GM12874 (cell line): Measurements from ENCODE around the gene ADGRB3.

Experiments used
- TF ChIP-seq, protein P1 (sequence below): IDR thresholded peaks from 2 replicates; pipeline ENCODE4 v1.5.1; 2011; ENCODE audit warnings: low read depth, mild to moderate bottlenecking, control low read depth, low read length, moderate library complexity; ENCODE audit not compliant: insufficient read depth

ADGRB3 gene

DNA sequence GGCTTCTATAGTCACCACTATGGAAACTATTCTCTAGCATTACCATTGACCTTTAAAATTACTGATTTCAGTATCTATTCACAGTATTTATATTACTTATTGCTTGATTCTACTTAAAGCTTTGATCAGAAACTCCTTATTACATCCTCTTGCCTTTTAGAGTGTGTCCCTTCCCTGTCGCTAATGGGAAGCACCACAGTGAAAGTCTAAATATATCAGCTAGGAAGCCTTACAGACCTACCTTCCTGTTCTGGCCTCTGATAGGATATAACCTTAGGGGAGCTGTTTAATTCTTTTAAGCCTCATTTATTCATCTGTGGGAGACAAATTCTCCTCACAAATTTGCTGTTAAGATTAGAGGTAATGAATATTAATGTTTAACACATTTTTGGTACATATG, 122.7 kb downstream of the ADGRB3 start:
- TF ChIP-seq, protein P1, sequence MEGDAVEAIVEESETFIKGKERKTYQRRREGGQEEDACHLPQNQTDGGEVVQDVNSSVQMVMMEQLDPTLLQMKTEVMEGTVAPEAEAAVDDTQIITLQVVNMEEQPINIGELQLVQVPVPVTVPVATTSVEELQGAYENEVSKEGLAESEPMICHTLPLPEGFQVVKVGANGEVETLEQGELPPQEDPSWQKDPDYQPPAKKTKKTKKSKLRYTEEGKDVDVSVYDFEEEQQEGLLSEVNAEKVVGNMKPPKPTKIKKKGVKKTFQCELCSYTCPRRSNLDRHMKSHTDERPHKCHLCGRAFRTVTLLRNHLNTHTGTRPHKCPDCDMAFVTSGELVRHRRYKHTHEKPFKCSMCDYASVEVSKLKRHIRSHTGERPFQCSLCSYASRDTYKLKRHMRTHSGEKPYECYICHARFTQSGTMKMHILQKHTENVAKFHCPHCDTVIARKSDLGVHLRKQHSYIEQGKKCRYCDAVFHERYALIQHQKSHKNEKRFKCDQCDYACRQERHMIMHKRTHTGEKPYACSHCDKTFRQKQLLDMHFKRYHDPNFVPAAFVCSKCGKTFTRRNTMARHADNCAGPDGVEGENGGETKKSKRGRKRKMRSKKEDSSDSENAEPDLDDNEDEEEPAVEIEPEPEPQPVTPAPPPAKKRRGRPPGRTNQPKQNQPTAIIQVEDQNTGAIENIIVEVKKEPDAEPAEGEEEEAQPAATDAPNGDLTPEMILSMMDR: no peak

DNA sequence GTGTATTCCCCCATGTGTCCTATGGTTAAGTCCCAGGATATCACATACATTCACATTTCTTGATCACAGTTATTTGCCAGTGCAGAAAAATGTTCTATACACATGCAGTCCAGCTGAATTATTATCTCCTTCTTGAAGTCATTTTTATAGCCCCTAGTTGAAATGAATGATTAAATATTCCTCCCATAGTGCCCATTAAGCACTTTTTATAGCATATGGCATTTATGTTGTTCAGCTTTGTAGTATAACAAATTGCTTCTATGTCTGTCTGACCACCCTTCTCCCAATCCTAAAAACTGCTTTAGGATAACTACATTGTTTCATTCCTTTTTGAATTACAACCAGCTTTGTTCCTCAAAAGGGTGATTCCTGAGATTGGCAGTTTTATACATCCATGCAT, 123.5 kb downstream of the ADGRB3 start:
- TF ChIP-seq, protein P1: no peak

DNA sequence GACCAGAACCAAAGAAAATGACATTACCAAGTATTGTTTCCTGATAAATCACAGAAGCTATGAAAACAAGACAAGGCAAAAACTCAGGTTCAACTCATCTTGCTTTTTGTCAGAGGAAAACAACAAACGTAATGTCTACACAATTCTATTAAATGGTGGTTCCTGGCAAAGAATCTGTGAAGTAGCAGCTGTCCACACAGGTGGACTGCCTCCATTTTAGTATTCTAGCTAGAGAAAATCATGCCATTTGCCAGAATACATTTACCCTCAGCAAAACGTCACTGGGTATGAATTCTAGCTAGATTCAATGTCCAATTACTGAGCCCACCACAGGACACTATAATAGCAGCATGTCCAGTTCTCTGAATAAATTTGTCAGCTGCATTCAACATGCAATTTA, 125.4 kb downstream of the ADGRB3 start:
- TF ChIP-seq, protein P1: no peak

DNA sequence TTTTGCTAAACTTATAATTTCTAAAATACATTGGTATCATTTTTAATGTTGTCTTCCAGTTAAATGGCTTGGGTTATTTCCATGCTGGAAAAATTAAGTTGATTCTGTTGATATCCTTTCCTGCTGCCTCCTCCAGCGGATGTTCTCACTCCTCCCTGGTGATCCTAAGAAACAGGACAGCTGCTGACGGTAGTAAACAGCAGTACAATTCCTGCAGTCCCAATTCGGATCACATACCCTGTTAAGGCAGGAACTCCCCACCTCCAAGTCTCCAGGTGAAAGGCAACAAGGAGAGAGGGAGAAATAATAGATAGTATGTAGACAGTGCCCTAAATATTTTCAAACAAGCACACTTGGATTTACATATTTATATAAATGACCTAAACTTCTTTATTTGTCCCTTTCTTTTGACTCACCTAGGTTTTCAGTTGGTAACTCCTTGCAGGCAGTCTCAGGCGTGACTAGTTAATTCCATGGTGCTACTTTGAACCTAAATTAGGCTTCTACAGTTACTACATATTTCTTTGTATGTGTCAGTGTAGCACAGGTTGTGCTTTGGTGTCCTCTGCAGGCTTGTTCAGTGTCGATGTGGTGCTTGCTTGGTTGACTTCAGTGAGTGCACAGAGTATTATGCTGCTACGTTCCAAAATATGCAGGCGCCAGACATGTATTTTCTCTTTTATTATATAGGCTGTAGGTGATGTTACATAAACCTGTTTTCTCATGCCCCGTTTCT, 126.0 kb downstream of the ADGRB3 start:
- TF ChIP-seq, protein P1: no peak

DNA sequence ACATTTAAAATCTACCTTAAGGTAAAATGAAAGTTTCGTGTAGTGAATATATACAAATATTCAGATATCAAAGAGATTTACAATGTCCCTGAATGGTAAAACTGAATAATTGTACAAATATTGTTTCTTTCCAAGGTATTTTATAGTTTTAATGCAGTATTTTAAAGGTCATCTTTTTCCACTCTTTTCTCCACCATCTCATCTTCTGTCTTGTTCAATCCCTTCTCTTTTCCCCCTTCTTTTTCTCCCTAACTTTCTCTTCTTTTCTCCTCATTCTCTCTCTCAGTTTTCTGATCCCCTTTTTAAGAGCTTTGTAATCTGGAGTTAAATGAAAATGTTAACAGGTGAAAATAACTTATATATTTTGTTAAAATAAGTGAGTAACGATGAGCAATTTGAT, 126.9 kb downstream of the ADGRB3 start:
- TF ChIP-seq, protein P1: no peak

DNA sequence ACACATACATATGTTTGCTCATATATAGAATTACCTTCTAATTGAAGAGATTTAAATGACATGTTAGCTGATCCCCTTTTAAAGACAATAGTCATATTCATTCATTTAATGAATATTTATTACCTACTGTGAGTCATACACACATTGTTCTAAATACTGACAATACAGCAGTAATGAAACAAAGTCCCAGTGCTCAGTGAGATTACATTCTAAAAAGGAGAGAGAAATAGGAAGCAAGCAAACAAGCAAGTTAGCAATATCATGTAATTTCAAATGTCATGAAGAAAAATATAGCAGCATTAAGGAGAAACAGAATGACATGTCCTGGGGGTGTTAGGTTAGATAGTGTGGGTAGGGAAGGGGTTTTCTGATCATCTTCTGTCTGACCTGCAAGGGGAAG, 136.3 kb downstream of the ADGRB3 start:
- TF ChIP-seq, protein P1: no peak

DNA sequence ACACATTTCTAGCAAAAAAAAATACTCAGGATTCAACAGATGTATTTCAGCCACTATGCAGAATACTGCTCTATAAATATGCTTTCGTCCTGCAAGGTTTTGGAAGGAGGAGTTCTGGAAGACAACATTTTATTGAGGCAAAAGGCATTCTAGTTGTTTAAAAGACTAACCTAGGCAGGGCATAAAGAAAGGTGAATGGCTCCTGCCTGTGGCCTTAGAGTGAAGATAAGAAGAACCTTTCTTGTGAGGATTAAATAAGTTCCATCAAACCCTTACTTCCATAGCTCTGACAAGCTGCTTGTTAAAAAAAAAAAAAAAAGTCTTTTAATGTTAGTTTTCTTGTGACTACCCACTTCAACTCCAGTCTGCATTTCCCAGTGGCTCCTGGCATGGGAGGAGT, 139.8 kb downstream of the ADGRB3 start:
- TF ChIP-seq, protein P1: no peak
